HepG2 (cell line): ENCODE measurements around the gene GDPGP1. TPM values are rescaled to one million over a fixed set of nuclear protein-coding genes. Genes with fewer than 3 reads are reported as not detected.

ENCODE experiments used
- E2F1 ChIP-seq: sonication (generic); formaldehyde crosslinking; IDR thresholded peaks from 2 replicates; pipeline ENCODE4 v1.5.0; 2020; ENCODE audit warnings: missing genetic modification reagents
- KIAA2018 ChIP-seq: sonication (generic); formaldehyde crosslinking; IDR thresholded peaks from 2 replicates; pipeline ENCODE4 v1.5.0; 2020; ENCODE audit warnings: mild to moderate bottlenecking, missing genetic modification reagents, borderline replicate concordance
- SNAI1 ChIP-seq: sonication (generic); formaldehyde crosslinking; IDR thresholded peaks from 2 replicates; pipeline ENCODE4 v1.5.0; 2020; ENCODE audit warnings: mild to moderate bottlenecking, missing genetic modification reagents, borderline replicate concordance
- SOX6 ChIP-seq, 2 experiments: fragments of 450-650 bp in 1 of 2; sonication (generic) in 1 of 2; formaldehyde crosslinking in 1 of 2; IDR thresholded peaks; 2 replicates each; pipeline versions ENCODE4 v1.4.0 to v1.6.1; 2017 to 2020; ENCODE audit warnings: antibody characterized with exemption in 1 of 2, mild to moderate bottlenecking in 1 of 2, missing genetic modification reagents in 1 of 2
- ZMYM3 ChIP-seq: sonication (generic); formaldehyde crosslinking; IDR thresholded peaks from 2 replicates; pipeline ENCODE4 v1.5.1; 2020; ENCODE audit warnings: mild to moderate bottlenecking, missing genetic modification reagents
- ZNF598 ChIP-seq: sonication (generic); formaldehyde crosslinking; IDR thresholded peaks from 2 replicates; pipeline ENCODE4 v1.5.1; 2020; ENCODE audit warnings: mild to moderate bottlenecking, missing genetic modification reagents, borderline replicate concordance
- ZNF800 ChIP-seq: sonication (generic); formaldehyde crosslinking; IDR thresholded peaks from 2 replicates; pipeline ENCODE4 v1.4.0; 2020; ENCODE audit warnings: missing genetic modification reagents
- polyA plus RNA-seq, 8 experiments: library from polyadenylated mRNA; depleted of rRNA in 3 of 8; stranded (reverse) in 7 of 8; unstranded in 1 of 8; fragments of >200 nt; fragmentation: Illumina TruSeq in 4 of 8; extraction: Trizol in 4 of 8; gene quantifications; 2 replicates each; pipeline versions ENCODE4 v1.2.1 to v1.2.3, GENCODE V29; 2011 to 2016; ENCODE audit warnings: low read depth in 4 of 8, missing spikeins in 1 of 8, mixed read lengths in 1 of 8; ENCODE audit not compliant: insufficient read depth in 1 of 8
- total RNA-seq, 5 experiments: library from RNA; depleted of rRNA; stranded (reverse); fragments of >200 nt; fragmentation: Illumina TruSeq; extraction: Trizol; gene quantifications; 2 replicates each; pipeline ENCODE4 v1.2.3, GENCODE V29; 2016; ENCODE audit warnings: low read depth in 1 of 5
- TF ChIP-seq, protein P1 (sequence below): sonication (generic); formaldehyde crosslinking; IDR thresholded peaks from 2 replicates; pipeline ENCODE4 v1.4.0; 2020; ENCODE audit warnings: missing genetic modification reagents
- TF ChIP-seq, protein P2 (sequence below): sonication (generic); formaldehyde crosslinking; IDR thresholded peaks from 2 replicates; pipeline ENCODE4 v1.4.0; 2020; ENCODE audit warnings: missing genetic modification reagents, borderline replicate concordance

Gene GDPGP1
- total and polyA plus RNA-seq, 2 of the 13 experiments (the other 11 are each of a cell fraction or from before 2014, with no cell fraction given), result 1.5 to 4.3 TPM

DNA sequence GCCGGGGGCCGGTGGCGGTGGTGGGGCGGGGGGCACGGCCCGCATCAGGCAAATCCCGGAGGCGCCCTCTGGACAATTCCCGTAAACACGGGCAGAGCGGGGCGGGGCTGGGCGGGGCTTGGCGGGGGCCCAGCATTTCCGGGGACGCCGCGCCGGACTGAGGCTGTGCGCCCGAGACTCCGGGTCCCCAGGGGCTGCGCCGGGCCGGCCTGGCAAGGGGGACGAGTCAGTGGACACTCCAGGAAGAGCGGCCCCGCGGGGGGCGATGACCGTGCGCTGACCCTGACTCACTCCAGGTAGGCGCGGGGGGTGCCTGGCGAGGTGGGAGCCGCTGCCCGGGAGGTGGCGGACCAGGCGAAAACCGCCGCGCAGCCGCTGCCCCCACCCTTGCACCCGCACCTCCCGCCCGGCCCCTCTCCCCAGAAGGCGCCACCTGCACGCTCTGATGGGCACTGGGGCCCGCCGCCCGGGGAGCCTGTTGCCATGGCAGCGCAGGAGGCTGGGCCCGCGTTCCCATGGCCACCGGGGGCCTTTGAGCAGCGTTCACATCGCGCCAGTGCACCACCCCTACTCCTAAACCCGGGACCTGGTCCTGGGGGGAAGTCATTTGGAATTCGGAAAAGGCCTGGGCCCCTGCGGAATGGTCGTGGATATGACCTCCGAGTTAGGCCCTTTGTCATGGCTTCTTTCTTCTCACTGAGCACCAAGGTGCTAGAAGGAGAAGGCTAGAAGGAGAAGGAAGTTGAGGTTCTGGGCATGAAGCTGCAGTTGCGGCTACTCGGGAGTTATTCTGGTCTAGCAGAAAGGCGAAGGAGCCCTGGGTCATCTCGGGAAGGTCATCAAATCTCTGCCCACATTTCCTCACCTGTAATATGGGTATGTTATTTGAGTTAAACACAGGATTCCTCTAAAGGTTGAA is 49.0 kb upstream of the GDPGP1 start (continued):
- TF ChIP-seq KIAA2018, result no peak
- no peak for TF ChIP-seq SNAI1 (CRISPR knock-in tag)
- TF ChIP-seq, protein P1, sequence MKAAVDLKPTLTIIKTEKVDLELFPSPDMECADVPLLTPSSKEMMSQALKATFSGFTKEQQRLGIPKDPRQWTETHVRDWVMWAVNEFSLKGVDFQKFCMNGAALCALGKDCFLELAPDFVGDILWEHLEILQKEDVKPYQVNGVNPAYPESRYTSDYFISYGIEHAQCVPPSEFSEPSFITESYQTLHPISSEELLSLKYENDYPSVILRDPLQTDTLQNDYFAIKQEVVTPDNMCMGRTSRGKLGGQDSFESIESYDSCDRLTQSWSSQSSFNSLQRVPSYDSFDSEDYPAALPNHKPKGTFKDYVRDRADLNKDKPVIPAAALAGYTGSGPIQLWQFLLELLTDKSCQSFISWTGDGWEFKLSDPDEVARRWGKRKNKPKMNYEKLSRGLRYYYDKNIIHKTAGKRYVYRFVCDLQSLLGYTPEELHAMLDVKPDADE (CRISPR knock-in tag), result no peak
- 0 out of 2 replicates have a peak, but pooled peaks have one; percentile 55 for TF ChIP-seq ZNF598
- TF ChIP-seq, protein P2, sequence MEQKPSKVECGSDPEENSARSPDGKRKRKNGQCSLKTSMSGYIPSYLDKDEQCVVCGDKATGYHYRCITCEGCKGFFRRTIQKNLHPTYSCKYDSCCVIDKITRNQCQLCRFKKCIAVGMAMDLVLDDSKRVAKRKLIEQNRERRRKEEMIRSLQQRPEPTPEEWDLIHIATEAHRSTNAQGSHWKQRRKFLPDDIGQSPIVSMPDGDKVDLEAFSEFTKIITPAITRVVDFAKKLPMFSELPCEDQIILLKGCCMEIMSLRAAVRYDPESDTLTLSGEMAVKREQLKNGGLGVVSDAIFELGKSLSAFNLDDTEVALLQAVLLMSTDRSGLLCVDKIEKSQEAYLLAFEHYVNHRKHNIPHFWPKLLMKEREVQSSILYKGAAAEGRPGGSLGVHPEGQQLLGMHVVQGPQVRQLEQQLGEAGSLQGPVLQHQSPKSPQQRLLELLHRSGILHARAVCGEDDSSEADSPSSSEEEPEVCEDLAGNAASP (CRISPR knock-in tag), result no peak
- TF ChIP-seq SOX6 (IDR thresholded peaks at IDR 0.05), result no peak
- no peak for TF ChIP-seq SOX6 (CRISPR knock-in tag; IDR thresholded peaks at IDR 0.05)
- peak; percentile 89 for TF ChIP-seq ZNF800 (CRISPR knock-in tag)
- no peak for TF ChIP-seq E2F1 (CRISPR knock-in tag)
- TF ChIP-seq ZMYM3 (CRISPR knock-in tag), result no peak
